Measurements from ENCODE around the gene SPATA45.
A peak's percentile ranks its signal among the peaks of the same experiment; 100 is the strongest.
"Not testable (repeated sequence)": the region's sequence is repeated elsewhere in the genome, so short reads cannot be mapped to it uniquely, and the experiment has no call there.

SPATA45 gene

DNA sequence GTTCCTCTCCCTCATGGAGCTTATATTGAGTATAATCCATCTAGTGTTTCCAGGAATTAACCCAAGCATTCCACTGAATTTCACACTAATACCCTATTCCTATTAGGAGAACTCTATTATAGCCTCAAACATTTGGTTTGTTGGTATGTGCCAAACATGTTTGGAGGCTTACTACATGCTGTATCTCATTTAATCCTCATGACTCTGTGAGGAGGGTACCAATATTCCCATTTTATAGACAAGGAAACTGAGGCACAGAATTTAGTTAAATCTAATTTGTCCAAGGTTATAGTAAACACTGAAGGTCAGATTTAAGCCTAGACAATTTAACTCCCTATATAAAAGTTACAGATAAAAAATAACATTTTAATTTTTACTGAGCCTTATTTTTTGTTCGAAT, 19.7 kb upstream of the SPATA45 start:
- no peak for DNase-seq (ENCODE audit: low read depth)
- H3K4me3 ChIP-seq (ENCODE audit: low read depth, low read length): no peak overlapping the region
- TF ChIP-seq, protein P1, sequence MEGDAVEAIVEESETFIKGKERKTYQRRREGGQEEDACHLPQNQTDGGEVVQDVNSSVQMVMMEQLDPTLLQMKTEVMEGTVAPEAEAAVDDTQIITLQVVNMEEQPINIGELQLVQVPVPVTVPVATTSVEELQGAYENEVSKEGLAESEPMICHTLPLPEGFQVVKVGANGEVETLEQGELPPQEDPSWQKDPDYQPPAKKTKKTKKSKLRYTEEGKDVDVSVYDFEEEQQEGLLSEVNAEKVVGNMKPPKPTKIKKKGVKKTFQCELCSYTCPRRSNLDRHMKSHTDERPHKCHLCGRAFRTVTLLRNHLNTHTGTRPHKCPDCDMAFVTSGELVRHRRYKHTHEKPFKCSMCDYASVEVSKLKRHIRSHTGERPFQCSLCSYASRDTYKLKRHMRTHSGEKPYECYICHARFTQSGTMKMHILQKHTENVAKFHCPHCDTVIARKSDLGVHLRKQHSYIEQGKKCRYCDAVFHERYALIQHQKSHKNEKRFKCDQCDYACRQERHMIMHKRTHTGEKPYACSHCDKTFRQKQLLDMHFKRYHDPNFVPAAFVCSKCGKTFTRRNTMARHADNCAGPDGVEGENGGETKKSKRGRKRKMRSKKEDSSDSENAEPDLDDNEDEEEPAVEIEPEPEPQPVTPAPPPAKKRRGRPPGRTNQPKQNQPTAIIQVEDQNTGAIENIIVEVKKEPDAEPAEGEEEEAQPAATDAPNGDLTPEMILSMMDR (IDR thresholded peaks at IDR 0.05; ENCODE audit: insufficient read depth, low read depth, low read length, missing control alignments): no peak

GRCh38 chr1:212864201-212864600, 16.8 kb upstream of the SPATA45 start:
- no peak for DNase-seq (ENCODE audit: low read depth)
- no peak overlapping the region for H3K4me3 ChIP-seq (ENCODE audit: low read depth, low read length)
- TF ChIP-seq, protein P1 (IDR thresholded peaks at IDR 0.05; ENCODE audit: insufficient read depth, low read depth, low read length, missing control alignments): no peak

DNA sequence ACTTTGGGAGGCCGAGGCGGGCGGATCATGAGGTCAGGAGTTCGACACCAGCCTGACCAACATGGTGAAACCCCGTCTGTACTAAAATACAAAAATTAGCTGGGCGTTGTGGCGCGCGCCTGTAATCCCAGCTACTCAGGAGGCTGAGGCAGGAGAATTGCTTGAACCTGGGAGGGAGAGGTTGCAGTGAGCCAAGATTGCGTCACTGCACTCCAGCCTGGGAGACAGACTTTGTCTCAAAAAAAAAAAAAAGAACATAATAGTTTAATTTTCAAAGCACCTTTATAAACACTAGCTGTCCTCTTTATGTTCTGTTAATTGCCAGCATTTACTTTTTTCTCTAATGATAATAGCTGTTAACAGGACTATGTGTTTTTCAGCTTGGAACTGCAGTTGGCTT, 15.9 kb upstream of the SPATA45 start:
- not testable (repeated sequence) for DNase-seq (ENCODE audit: low read depth); H3K4me3 ChIP-seq (ENCODE audit: low read depth, low read length)

- DNase-seq (ENCODE audit: low read depth): no peak
- TF ChIP-seq, protein P1 (IDR thresholded peaks at IDR 0.05; ENCODE audit: insufficient read depth, low read depth, low read length, missing control alignments): no peak
- H3K4me3 ChIP-seq (ENCODE audit: low read depth, low read length): no peak overlapping the region
Measured at GRCh38 chr1:212862111-212862690, 14.8 kb upstream of the SPATA45 start.

- no peak for DNase-seq (ENCODE audit: low read depth)
- peak overlapping the region; percentile 73 for H3K4me3 ChIP-seq (ENCODE audit: low read depth, low read length)
- TF ChIP-seq, protein P1 (IDR thresholded peaks at IDR 0.05; ENCODE audit: insufficient read depth, low read depth, low read length, missing control alignments): no peak
Measured at GRCh38 chr1:212860713-212861581, 13.5 kb upstream of the SPATA45 start.

DNA sequence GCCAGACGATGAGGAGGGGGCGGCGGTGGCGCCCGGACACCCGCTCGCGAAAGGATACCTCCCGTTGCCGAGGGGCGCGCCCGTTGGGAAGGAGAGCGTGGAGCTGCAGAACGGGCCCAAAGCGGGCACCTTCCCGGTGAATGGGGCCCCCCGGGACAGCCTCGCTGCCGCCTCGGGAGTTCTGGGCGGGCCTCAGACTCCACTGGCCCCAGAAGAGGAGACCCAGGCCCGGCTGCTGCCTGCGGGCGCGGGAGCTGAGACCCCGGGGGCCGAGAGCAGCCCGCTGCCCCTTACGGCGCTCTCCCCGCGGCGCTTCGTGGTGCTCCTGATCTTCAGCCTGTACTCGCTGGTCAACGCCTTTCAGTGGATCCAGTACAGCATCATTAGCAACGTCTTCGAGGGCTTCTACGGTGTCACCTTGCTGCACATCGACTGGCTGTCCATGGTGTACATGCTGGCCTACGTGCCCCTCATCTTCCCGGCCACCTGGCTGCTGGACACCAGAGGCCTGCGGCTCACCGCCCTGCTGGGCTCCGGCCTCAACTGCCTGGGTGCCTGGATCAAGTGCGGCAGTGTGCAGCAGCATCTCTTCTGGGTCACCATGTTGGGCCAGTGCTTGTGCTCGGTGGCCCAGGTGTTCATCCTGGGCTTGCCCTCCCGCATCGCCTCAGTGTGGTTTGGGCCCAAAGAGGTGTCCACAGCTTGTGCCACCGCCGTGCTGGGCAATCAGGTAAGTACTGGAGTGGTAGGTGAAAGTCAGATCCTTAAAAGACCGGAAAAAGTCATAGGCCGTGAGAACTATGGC, 11.2 kb upstream of the SPATA45 start:
- DNase-seq (ENCODE audit: low read depth): peak; percentile 45
- TF ChIP-seq, protein P1 (IDR thresholded peaks at IDR 0.05; ENCODE audit: insufficient read depth, low read depth, low read length, missing control alignments): no peak
- H3K4me3 ChIP-seq (ENCODE audit: low read depth, low read length): peak overlapping the region; percentile 73

GRCh38 chr1:212857992-212858460, 10.6 kb upstream of the SPATA45 start, which contains the start of gene FLVCR1:
Gene FLVCR1, plus strand, starts transcription at chr1:212858275. Its CDS starts 178 bp downstream, at chr1:212858453.
- peak within 1 kb of the TSS; percentile 73 for H3K4me3 ChIP-seq (ENCODE audit: low read depth, low read length)
- DNase-seq (ENCODE audit: low read depth): peak; percentile 97
- TF ChIP-seq, protein P1 (IDR thresholded peaks at IDR 0.05; ENCODE audit: insufficient read depth, low read depth, low read length, missing control alignments): no peak

All from GM12865 (cell line).